Measurements from ENCODE around the gene COL23A1.

The COL23A1 gene

DNA sequence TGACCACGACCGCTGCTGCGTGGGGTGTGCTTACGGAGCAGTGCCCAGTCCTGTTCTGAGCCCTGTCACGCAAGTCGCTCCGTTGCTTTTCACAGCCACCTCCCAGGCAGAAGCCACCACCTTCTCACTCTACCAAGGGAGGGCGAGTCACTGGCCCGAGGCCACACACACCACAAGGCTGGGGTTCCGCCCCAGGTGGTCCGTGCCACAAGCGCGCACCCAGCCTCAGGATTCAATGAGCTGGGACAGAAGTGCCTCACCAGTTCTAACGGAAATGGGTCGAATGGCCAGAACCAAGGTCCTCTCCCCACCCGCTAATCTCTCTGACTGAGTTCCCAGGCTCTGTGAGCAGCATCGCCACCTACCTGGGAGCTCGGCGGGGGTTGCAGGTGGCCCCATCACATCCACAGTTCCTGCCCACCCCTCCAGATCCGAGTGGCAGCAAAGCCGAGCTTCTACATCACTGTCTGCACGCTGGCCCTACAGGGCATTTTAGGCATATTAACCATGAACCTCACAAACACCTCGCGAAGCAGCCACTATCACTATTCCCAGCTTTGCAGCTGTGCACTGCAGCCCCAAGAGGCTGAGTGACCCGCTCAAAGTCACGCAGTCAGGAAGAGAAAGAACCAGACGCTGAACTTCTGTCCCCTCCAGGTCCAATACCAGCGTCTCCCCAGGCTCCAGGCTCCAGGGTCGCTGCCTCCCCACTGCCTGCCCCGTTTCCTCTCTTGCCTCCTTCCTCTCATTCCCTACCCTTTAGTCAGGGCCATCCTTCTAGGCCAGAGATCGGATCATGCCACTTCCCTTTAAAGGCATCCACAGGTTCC is 265.5 kb downstream of the COL23A1 start:
- TF ChIP-seq, protein P1, sequence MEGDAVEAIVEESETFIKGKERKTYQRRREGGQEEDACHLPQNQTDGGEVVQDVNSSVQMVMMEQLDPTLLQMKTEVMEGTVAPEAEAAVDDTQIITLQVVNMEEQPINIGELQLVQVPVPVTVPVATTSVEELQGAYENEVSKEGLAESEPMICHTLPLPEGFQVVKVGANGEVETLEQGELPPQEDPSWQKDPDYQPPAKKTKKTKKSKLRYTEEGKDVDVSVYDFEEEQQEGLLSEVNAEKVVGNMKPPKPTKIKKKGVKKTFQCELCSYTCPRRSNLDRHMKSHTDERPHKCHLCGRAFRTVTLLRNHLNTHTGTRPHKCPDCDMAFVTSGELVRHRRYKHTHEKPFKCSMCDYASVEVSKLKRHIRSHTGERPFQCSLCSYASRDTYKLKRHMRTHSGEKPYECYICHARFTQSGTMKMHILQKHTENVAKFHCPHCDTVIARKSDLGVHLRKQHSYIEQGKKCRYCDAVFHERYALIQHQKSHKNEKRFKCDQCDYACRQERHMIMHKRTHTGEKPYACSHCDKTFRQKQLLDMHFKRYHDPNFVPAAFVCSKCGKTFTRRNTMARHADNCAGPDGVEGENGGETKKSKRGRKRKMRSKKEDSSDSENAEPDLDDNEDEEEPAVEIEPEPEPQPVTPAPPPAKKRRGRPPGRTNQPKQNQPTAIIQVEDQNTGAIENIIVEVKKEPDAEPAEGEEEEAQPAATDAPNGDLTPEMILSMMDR (IDR thresholded peaks at IDR 0.05) = no peak
- no peak overlapping the region for H3K4me3 ChIP-seq

DNA sequence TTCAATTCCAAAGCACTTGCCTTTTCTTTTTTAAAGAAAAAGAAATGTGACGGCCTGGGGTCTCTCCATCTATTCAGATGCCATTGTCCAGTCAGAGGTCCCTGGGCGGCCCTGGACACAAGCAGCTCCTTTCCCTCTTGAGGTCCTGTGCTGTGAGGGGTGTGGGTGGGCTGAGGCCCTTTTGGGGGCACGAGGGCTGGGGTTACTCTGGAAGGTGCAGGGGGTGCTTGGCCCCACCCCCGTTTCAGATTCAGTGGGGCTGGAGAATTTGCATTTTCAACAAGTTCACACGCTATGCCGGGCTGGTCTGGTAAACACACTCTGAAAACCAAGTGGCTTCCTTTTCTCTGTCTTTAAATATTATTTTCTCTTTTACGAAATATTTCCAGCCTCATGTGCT is 266.2 kb downstream of the COL23A1 start:
- no peak for DNase-seq (ENCODE audit: low spot score)
- Histone ChIP-seq H3K27ac (no peak overlapping the region), H3K4me3 (no peak overlapping the region)
- TF ChIP-seq, protein P1 (IDR thresholded peaks at IDR 0.05) = no peak

More for the DNA sequence above, 265.5 kb downstream of the COL23A1 start:
- no peak for DNase-seq (ENCODE audit: low spot score)
- H3K27ac ChIP-seq = no peak overlapping the region

DNA sequence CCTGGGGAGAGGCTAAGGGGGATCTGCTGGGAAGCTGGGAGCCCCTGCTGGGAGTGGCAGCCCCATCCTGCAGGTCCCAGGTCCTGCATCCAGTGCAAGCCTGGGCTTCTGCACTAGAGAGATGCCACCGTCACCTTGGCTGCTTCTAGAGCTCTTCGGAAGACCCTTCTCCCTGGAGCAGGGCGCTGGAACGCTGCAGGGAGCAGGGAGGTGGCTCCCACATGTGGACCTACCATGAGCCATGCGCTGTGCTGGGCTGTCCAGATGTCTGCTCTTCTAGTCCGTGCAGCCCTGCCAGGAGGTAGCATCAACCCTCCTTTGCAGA is 266.7 kb downstream of the COL23A1 start:
- Histone ChIP-seq H3K4me3 (no peak overlapping the region), H3K27ac (no peak overlapping the region)
- DNase-seq (ENCODE audit: low spot score) = no peak
- TF ChIP-seq, protein P1 (IDR thresholded peaks at IDR 0.05) = no peak

DNA sequence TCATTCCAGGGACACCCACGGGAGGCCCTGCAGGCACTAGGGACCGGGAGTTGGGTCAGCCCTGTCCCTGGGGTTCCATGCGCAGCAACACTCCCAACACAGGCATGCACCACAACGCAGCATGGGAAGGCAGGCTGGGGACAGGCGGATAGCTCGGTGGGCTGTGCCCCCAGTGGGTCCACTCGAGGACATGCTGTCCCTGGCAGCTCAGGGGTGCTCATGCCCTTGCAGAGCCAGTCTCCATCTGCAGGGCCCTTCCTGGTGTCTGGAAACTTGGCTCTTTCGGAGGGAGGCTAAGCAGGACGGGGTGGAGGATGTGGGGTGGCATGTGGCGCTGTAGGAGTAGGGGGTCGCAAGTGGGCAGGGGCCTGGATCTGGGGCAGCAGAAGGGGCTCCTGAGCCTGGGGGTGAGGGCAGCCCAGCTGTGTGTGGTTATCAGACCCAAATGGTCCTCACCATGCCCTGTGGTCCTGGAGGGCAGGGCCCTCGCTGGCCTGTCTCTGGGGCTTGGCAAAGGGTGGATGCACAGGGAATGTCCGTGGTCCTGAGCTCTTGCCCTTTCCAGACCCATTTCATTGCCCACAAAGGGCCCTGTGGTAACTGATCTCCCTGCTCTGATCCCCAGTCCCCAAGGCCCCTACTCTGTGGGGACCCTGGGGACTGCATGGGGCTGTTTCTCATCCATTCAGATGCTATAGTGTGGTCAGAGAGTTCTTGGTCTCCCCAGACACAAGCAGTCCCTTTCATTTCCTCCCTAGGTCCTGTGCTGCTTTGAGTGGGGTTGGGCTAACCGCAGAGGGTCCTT is 267.3 kb downstream of the COL23A1 start:
- Histone ChIP-seq H3K4me3 (no peak overlapping the region), H3K27ac (no peak overlapping the region)
- DNase-seq (ENCODE audit: low spot score) = no peak
- TF ChIP-seq, protein P1 (IDR thresholded peaks at IDR 0.05) = no peak

DNA sequence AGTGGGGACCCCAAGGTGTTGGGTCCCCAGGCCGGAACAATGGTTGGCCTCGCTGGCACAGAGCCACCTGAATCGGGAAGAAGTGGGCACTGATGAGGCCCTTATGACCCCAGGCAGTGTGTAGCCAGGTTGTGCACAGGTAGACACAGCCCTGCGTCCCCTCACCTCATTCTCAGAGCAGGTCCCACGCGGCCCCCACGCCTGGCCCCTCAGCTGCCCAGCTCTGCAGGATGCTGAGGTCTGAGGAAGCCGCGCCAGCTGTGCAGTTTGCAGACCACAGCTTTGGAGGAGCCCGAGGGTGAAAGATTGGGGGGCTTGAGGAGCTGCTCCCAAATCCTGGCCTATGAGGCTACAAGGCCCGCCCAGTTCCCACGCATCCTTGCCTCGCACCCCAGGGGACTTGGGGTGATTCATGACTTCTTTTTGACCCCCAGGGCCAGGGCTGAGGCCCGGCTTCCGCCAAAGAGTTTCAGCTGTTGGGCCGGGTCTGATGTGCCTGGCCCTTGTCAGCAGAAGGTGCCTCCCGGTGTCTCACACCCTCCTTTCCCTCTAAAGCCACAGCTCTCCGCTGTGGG is 269.8 kb downstream of the COL23A1 start:
- TF ChIP-seq, protein P1 (IDR thresholded peaks at IDR 0.05) = no peak
- DNase-seq (ENCODE audit: low spot score) = no peak
- no peak overlapping the region for H3K27ac ChIP-seq

DNA sequence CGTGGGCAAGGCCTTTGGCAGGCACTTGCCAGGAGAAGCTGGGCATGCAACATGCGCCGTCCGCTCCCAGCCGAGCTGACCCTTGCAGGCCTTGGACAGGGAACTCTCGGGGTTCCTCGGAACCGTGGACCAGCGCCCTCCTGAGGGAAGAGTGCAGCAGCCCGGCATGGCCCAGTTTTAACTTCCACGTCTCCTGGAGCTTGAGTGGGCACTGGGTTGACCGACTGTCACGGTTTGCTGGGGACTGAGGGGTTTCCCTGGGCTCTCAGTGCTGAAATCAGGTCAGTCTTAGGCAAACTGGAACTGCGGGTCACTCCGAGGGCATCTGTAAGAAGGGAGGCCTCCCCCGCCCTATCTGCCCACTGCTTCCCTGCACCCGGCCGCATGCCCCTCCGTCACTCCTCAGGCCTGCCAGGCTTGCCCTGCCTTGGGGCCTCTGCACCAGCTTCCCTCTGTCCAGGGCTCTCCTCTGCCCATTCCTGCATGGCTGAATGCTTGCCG is 270.6 kb downstream of the COL23A1 start:
- no peak for DNase-seq (ENCODE audit: low spot score)
- Histone ChIP-seq H3K27ac (no peak overlapping the region), H3K4me3 (no peak overlapping the region)
- TF ChIP-seq, protein P1 (IDR thresholded peaks at IDR 0.05) = no peak

More for the DNA sequence above, 269.8 kb downstream of the COL23A1 start:
- no peak overlapping the region for H3K4me3 ChIP-seq
